Vagina (tissue), 2 donors: ENCODE data around the gene KCNE3.

ENCODE experiments used
- CTCF ChIP-seq, 3 experiments: fragments of 450-650 bp in 2 of 3; fragments of 200-600 bp in 1 of 3; sonication (generic) in 1 of 3; IDR thresholded peaks; one replicate each; pipeline ENCODE4 v1.5.1; 2017 to 2019; ENCODE audit warnings: antibody characterized with exemption in 3 of 3, mild to moderate bottlenecking in 2 of 3, moderate library complexity in 2 of 3
- POLR2AphosphoS5 ChIP-seq, 2 donors: sonication (generic); formaldehyde crosslinking; IDR thresholded peaks; one replicate each; pipeline ENCODE4 v1.9.0; 2017; ENCODE audit warnings: antibody characterized with exemption in 2 of 2, mild to moderate bottlenecking in 2 of 2, low read depth in 1 of 2; ENCODE audit not compliant: insufficient read depth in 1 of 2

- no peak for TF ChIP-seq CTCF (IDR thresholded peaks at IDR 0.05)
- TF ChIP-seq POLR2AphosphoS5 (IDR thresholded peaks at IDR 0.05; ENCODE audit: insufficient read depth in 1 of 2, low read depth in 1 of 2): no peak
Observed at GRCh38 chr11:74492084-74492483, 24.7 kb upstream of the KCNE3 start.
